SK-N-SH (cell line): Measurements from ENCODE around the gene MACROD2. TPM values are rescaled to one million over a fixed set of nuclear protein-coding genes. Genes with fewer than 3 reads are reported as not detected.

Experiments used
- CTCF ChIA-PET: fragments of 300-600, 350-600 bp; formaldehyde crosslinking; extraction: SDS; loops from one replicate; lab custom pipeline; 2021; lab: Yijun Ruan, JAX
- POLR2A ChIA-PET: fragments of 350-600 bp; sonication (Branson Sonifier 250); formaldehyde crosslinking; extraction: SDS; loops from one replicate; lab custom pipeline; 2020; ENCODE audit warnings: antibody characterized with exemption, inconsistent platforms; lab: Yijun Ruan, JAX
- DNase-seq: peaks from one replicate; pipeline ENCODE4 v3.0.0; 2012
- H2AFZ ChIP-seq: fragments of 200-600 bp; sonication (generic); 2 replicates; pipeline ENCODE4 v1.8.1; 2016; ENCODE audit warnings: antibody characterized with exemption, mild to moderate bottlenecking, low read depth
- H3F3A ChIP-seq: fragments of 200-600 bp; sonication (generic); replicated peaks from 2 replicates; pipeline ENCODE3; 2016; ENCODE audit warnings: antibody characterized with exemption, mild to moderate bottlenecking; ENCODE audit not compliant: insufficient read depth
- H3K27ac ChIP-seq, 2 experiments: fragments of 200-500 bp in 1 of 2; fragments of 200-600 bp in 1 of 2; sonication (Bioruptor generic) in 1 of 2; sonication (generic), shearing (Covaris generic) in 1 of 2; 2 replicates each; pipeline versions ENCODE4 v1.5.1 to v1.6.1; 2014 to 2016; ENCODE audit warnings: low read depth in 2 of 2, inconsistent platforms in 1 of 2, low read length in 1 of 2, mild to moderate bottlenecking in 1 of 2, mixed read lengths in 1 of 2
- H3K27me3 ChIP-seq: fragments of 200-600 bp; sonication (generic), shearing (Covaris generic); 2 replicates; pipeline ENCODE4 v1.6.1; 2016; ENCODE audit warnings: mixed run types; ENCODE audit not compliant: insufficient read depth
- H3K36me3 ChIP-seq, 2 experiments: fragments of 200-500 bp in 1 of 2; fragments of 200-600 bp in 1 of 2; sonication (Bioruptor generic) in 1 of 2; sonication (generic) in 1 of 2; replicated peaks in 1 of 2; 2 replicates each; pipeline versions ENCODE3 to v1.5.1; 2014 to 2016; ENCODE audit warnings: low read length in 1 of 2, mild to moderate bottlenecking in 1 of 2; ENCODE audit not compliant: insufficient read depth in 2 of 2, control insufficient read depth in 1 of 2
- H3K4me1 ChIP-seq, 2 experiments: fragments of 200-500 bp in 1 of 2; fragments of 200-600 bp in 1 of 2; sonication (Bioruptor generic) in 1 of 2; sonication (generic), shearing (Covaris generic) in 1 of 2; 2 replicates each; pipeline versions ENCODE4 v1.5.1 to v1.6.1; 2014 to 2016; ENCODE audit warnings: low read depth in 1 of 2, low read length in 1 of 2, mixed run types in 1 of 2; ENCODE audit not compliant: insufficient read depth in 2 of 2, control insufficient read depth in 1 of 2
- H3K4me2 ChIP-seq: fragments of 200-600 bp; sonication (generic), shearing (Covaris generic); 2 replicates; pipeline ENCODE4 v1.6.1; 2017; ENCODE audit warnings: mixed run types
- H3K4me3 ChIP-seq, 2 experiments: fragments of 200-500 bp in 1 of 2; fragments of 200-600 bp in 1 of 2; sonication (Bioruptor generic) in 1 of 2; sonication (generic), shearing (Covaris generic) in 1 of 2; 2 replicates each; pipeline versions ENCODE4 v1.5.1 to v1.8.1; 2014 to 2016; ENCODE audit warnings: low read depth in 2 of 2, inconsistent platforms in 1 of 2, low read length in 1 of 2, mild to moderate bottlenecking in 1 of 2, mixed read lengths in 1 of 2, moderate library complexity in 1 of 2
- H3K79me2 ChIP-seq: fragments of 200-600 bp; sonication (generic); 2 replicates; pipeline ENCODE4 v1.8.1; 2017; ENCODE audit warnings: mild to moderate bottlenecking; ENCODE audit not compliant: insufficient read depth
- H3K9ac ChIP-seq: fragments of 200-600 bp; sonication (generic); 2 replicates; pipeline ENCODE4 v1.6.1; 2017; ENCODE audit warnings: mixed run types
- H3K9me2 ChIP-seq: fragments of 200-600 bp; sonication (generic); 2 replicates; pipeline ENCODE4 v1.6.1; 2017; ENCODE audit warnings: mixed run types
- H3K9me3 ChIP-seq: fragments of 200-600 bp; sonication (generic); 2 replicates; pipeline ENCODE4 v1.6.1; 2017; ENCODE audit warnings: mixed run types, mild to moderate bottlenecking, moderate library complexity
- H4K20me1 ChIP-seq: fragments of 200-600 bp; sonication (generic); 2 replicates; pipeline ENCODE4 v1.6.1; 2017; ENCODE audit warnings: mild to moderate bottlenecking, mixed run types; ENCODE audit not compliant: insufficient read depth
- CHD2 ChIP-seq: fragments of 150-350 bp; IDR thresholded peaks from 2 replicates; pipeline ENCODE4 v1.6.1; 2018; ENCODE audit warnings: low read length; ENCODE audit not compliant: partially characterized antibody
- EZH2phosphoT487 ChIP-seq: fragments of 200-600 bp; sonication (generic); IDR thresholded peaks from 2 replicates; pipeline ENCODE4 v1.6.1; 2017; ENCODE audit warnings: low read depth, mixed run types, mild to moderate bottlenecking, antibody characterized with exemption, moderate library complexity, borderline replicate concordance
- FOSL2 ChIP-seq: IDR thresholded peaks from 2 replicates; pipeline ENCODE4 v1.4.0; 2012; ENCODE audit warnings: low read depth, mild to moderate bottlenecking, moderate library complexity, borderline replicate concordance
- FOXJ3 ChIP-seq: sonication (generic); formaldehyde crosslinking; IDR thresholded peaks from 2 replicates; pipeline ENCODE4 v1.5.1; 2020; ENCODE audit warnings: mild to moderate bottlenecking, missing genetic modification reagents
- FOXM1 ChIP-seq: IDR thresholded peaks from 2 replicates; pipeline ENCODE4 v1.4.0; 2012; ENCODE audit warnings: low read depth, mild to moderate bottlenecking
- GABPA ChIP-seq: IDR thresholded peaks from 2 replicates; pipeline ENCODE4 v1.4.0; 2012; ENCODE audit warnings: low read depth, mild to moderate bottlenecking
- GATA2 ChIP-seq: sonication (generic); formaldehyde crosslinking; IDR thresholded peaks from 2 replicates; pipeline ENCODE4 v1.5.0; 2020; ENCODE audit warnings: mild to moderate bottlenecking, missing genetic modification reagents
- MAX ChIP-seq: IDR thresholded peaks from 2 replicates; pipeline ENCODE4 v1.4.0; 2012; ENCODE audit warnings: low read depth
- MXI1 ChIP-seq: IDR thresholded peaks from 2 replicates; pipeline ENCODE4 v1.6.1; 2012; ENCODE audit warnings: mild to moderate bottlenecking, low read depth, low read length, improper control_type of control experiment
- POLR2AphosphoS5 ChIP-seq: IDR thresholded peaks from 2 replicates; pipeline ENCODE4 v1.6.1; 2012; ENCODE audit warnings: low read depth, low read length
- RCOR1 ChIP-seq: fragments of 150-350 bp; IDR thresholded peaks from 2 replicates; pipeline ENCODE4 v1.6.1; 2017; ENCODE audit warnings: antibody characterized with exemption, low read length
- RXRA ChIP-seq: IDR thresholded peaks from 2 replicates; pipeline ENCODE4 v1.4.0; 2012; ENCODE audit warnings: low read depth, mild to moderate bottlenecking, borderline replicate concordance
- SIN3A ChIP-seq: IDR thresholded peaks from 2 replicates; pipeline ENCODE4 v1.6.1; 2012; ENCODE audit warnings: low read depth, mild to moderate bottlenecking, low read length, moderate library complexity, borderline replicate concordance
- SMC3 ChIP-seq: IDR thresholded peaks from 2 replicates; pipeline ENCODE4 v1.6.1; 2012; ENCODE audit warnings: low read depth, low read length, improper control_type of control experiment
- TAF1 ChIP-seq: IDR thresholded peaks from 2 replicates; pipeline ENCODE4 v1.6.1; 2012; ENCODE audit warnings: low read depth, mild to moderate bottlenecking, low read length, moderate library complexity, borderline replicate concordance
- TEAD4 ChIP-seq: IDR thresholded peaks from 2 replicates; pipeline ENCODE4 v1.4.0; 2012; ENCODE audit warnings: mild to moderate bottlenecking, borderline replicate concordance; ENCODE audit not compliant: insufficient read depth
- YY1 ChIP-seq: IDR thresholded peaks from 2 replicates; pipeline ENCODE4 v1.4.0; 2012; ENCODE audit warnings: low read depth, mild to moderate bottlenecking
- WGBS: methylation state at CpG from one replicate; pipeline ENCODE4 v1.1.6; 2017; ENCODE audit warnings: low lambda C conversion rate; 5-methylcytosine and 5-hydroxymethylcytosine counted together
- polyA plus RNA-seq, 3 experiments: library from polyadenylated mRNA; depleted of rRNA; stranded (reverse); fragments of >200 nt; gene quantifications; 2 replicates each; pipeline ENCODE4 v1.2.3, GENCODE V29; 2012
- TF ChIP-seq, protein P1 (sequence below): IDR thresholded peaks from 2 replicates; pipeline ENCODE4 v1.4.0; 2012; ENCODE audit warnings: low read depth, borderline replicate concordance
- TF ChIP-seq, protein P2 (sequence below): fragments of 150-350 bp; IDR thresholded peaks from 2 replicates; pipeline ENCODE4 v1.6.1; 2017; ENCODE audit warnings: antibody characterized with exemption, low read length, low read depth, borderline replicate concordance
- TF ChIP-seq, protein P3 (sequence below): fragments of 200-600 bp; sonication (generic); IDR thresholded peaks from 2 replicates; pipeline ENCODE4 v1.6.1; 2017; ENCODE audit warnings: antibody characterized with exemption, mild to moderate bottlenecking, moderate library complexity

Gene MACROD2
- polyA plus RNA-seq, 1 of the 3 experiments (the other 2 are of a cell fraction) = 0.33 TPM

DNA sequence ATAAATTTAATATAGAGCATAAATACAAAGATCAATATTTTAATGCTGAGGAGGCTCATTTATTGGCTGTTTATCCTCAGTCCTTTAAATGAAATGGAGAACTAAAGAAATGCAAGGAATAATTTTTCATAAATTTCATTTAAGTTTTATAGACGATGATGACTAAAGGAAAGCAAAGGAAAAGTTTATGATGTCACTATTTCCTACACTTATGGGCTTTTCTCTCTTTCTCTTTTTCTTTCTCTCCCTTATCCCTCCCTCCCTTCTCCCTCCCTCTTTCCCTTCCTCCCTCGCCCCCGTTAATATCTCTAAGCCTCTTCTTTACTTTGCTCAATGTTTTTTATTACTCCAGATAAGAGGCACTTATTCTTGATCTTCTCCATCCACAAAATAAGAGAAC lies 1231.8 kb downstream of the MACROD2 start:
- Histone ChIP-seq H3K9me3 (no peaks in the 10 kb centered on the region), H3K36me3 (no peaks in the 10 kb centered on the region), H2AFZ (no peak overlapping the region), H3K27me3 (no peaks in the 10 kb centered on the region), H3F3A (no peaks in the 10 kb centered on the region), H3K9me2 (no peaks in the 10 kb centered on the region), H3K4me2 (no peak overlapping the region), H3K4me1 (peaks cover 0 to 4% of the 10 kb centered on the region in 2 experiments; a peak in 2 of 4 replicates), H3K79me2 (no peaks in the 10 kb centered on the region), H3K27ac (no peak overlapping the region), H3K9ac (no peak overlapping the region), H3K4me3 (no peak overlapping the region), H4K20me1 (no peaks in the 10 kb centered on the region)
- DNase-seq = no peak
- CTCF ChIA-PET = no interaction called here
- POLR2A ChIA-PET = no interaction called here
- TF ChIP-seq, protein P1, sequence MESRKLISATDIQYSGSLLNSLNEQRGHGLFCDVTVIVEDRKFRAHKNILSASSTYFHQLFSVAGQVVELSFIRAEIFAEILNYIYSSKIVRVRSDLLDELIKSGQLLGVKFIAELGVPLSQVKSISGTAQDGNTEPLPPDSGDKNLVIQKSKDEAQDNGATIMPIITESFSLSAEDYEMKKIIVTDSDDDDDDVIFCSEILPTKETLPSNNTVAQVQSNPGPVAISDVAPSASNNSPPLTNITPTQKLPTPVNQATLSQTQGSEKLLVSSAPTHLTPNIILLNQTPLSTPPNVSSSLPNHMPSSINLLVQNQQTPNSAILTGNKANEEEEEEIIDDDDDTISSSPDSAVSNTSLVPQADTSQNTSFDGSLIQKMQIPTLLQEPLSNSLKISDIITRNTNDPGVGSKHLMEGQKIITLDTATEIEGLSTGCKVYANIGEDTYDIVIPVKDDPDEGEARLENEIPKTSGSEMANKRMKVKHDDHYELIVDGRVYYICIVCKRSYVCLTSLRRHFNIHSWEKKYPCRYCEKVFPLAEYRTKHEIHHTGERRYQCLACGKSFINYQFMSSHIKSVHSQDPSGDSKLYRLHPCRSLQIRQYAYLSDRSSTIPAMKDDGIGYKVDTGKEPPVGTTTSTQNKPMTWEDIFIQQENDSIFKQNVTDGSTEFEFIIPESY = no peak
- no peak for TF ChIP-seq TAF1
- TF ChIP-seq EZH2phosphoT487 = no peak
- no peak for TF ChIP-seq GATA2
- WGBS = 80% methylated on average over 3 of the region's 3 CpGs

DNA sequence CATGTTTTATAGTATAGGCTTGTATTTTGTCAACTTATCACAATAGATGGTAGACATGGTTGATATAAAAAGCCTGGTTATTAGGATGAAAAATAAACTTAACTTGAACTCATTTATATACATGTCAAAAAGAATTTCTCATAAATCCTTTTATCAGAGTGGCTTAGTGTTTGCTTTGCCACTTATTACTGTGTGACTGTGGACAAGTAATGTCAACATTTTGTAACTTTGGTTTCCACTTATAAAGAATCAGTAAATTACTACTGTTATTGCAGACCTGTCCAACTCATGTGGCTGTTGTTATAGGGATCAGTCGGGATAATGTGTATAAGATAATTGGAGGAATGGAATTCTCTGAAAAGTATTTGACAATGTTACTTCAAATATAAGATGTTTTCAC lies 1236.9 kb downstream of the MACROD2 start:
- no peak for DNase-seq
- H3K27me3 ChIP-seq = no peaks in the 10 kb centered on the region
- H4K20me1 ChIP-seq = no peaks in the 10 kb centered on the region
- H3F3A ChIP-seq = no peaks in the 10 kb centered on the region
- ChIA-PET CTCF (no interaction called here), POLR2A (no interaction called here)
- H3K9me3 ChIP-seq = no peaks in the 10 kb centered on the region
- H3K27ac ChIP-seq = no peak overlapping the region
- no peaks in the 10 kb centered on the region for H3K9me2 ChIP-seq
- H2AFZ ChIP-seq = no peak overlapping the region; the same call in 1 of the 2 replicates
- H3K4me1 ChIP-seq = no peaks in the 10 kb centered on the region
- WGBS = 69% methylated on average over 1 of the region's 1 CpG
- no peaks in the 10 kb centered on the region for H3K36me3 ChIP-seq
- H3K4me3 ChIP-seq = no peak overlapping the region
- H3K9ac ChIP-seq = no peak overlapping the region
- no peak overlapping the region for H3K4me2 ChIP-seq
- no peaks in the 10 kb centered on the region for H3K79me2 ChIP-seq
- no peak for TF ChIP-seq MXI1
- no peak for TF ChIP-seq TEAD4
- TF ChIP-seq SMC3 = no peak
- TF ChIP-seq RCOR1 = no peak
- TF ChIP-seq FOXM1 = no peak
- TF ChIP-seq GABPA = no peak
- TF ChIP-seq EZH2phosphoT487 = no peak
- TF ChIP-seq TAF1 = no peak
- TF ChIP-seq POLR2AphosphoS5 = no peak
- TF ChIP-seq MAX = no peak
- no peak for TF ChIP-seq FOXJ3
- no peak for TF ChIP-seq YY1
- no peak for TF ChIP-seq CHD2
- TF ChIP-seq, protein P2, sequence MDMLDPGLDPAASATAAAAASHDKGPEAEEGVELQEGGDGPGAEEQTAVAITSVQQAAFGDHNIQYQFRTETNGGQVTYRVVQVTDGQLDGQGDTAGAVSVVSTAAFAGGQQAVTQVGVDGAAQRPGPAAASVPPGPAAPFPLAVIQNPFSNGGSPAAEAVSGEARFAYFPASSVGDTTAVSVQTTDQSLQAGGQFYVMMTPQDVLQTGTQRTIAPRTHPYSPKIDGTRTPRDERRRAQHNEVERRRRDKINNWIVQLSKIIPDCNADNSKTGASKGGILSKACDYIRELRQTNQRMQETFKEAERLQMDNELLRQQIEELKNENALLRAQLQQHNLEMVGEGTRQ = no peak
- TF ChIP-seq SIN3A = no peak
- TF ChIP-seq FOSL2 = no peak
- TF ChIP-seq, protein P3, sequence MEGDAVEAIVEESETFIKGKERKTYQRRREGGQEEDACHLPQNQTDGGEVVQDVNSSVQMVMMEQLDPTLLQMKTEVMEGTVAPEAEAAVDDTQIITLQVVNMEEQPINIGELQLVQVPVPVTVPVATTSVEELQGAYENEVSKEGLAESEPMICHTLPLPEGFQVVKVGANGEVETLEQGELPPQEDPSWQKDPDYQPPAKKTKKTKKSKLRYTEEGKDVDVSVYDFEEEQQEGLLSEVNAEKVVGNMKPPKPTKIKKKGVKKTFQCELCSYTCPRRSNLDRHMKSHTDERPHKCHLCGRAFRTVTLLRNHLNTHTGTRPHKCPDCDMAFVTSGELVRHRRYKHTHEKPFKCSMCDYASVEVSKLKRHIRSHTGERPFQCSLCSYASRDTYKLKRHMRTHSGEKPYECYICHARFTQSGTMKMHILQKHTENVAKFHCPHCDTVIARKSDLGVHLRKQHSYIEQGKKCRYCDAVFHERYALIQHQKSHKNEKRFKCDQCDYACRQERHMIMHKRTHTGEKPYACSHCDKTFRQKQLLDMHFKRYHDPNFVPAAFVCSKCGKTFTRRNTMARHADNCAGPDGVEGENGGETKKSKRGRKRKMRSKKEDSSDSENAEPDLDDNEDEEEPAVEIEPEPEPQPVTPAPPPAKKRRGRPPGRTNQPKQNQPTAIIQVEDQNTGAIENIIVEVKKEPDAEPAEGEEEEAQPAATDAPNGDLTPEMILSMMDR = no peak
- TF ChIP-seq, protein P1 = no peak
- TF ChIP-seq RXRA = no peak
